ENCODE measurements around the gene CHD2. TPM values are rescaled to one million over a fixed set of nuclear protein-coding genes. Genes with fewer than 3 reads are reported as not detected.

CHD2 gene
- total RNA-seq, 1 experiment from 2014 or later = 63.3 TPM

DNA sequence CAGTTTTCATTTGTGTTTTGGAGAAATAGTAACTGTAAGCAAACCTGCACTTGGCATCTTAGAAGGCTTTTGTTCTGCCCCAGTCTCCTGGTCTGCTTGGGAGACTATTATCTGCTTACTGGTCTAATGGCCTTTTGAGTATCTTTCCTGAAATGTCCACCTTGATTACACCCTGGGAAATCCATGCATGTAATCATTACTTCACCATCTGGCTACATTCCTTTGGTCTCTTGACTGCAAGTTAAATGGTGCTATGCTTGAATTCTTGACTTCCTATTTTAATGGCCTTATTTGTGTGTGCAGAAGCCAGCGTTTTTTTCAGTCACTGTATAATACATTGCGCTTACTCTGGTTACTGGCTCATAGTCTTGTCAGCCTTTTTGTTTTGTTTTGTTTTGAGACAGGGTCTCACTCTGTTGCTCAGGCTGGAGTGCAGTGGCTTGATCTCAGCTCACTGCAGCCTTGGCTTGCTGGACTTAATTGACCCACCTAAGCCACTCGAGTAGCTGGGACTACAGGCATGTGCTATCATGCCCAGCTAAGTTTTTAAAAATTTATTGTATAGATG is 30.0 kb downstream of the CHD2 start:
- Histone ChIP-seq H4K20me1 (ENCODE audit: control insufficient read depth, insufficient read depth, insufficient read length) (no peaks in the 10 kb centered on the region), H3K23ac (ENCODE audit: insufficient read length, low read depth, low read length) (no peak overlapping the region), H3K9ac (ENCODE audit: extremely low read depth, insufficient read length, low read length) (no peak overlapping the region), H4K5ac (ENCODE audit: insufficient read length, low read depth, low read length) (no peak overlapping the region), H3K4me2 (ENCODE audit: insufficient read depth, insufficient read length, low read length) (no peak overlapping the region), H3K27ac (ENCODE audit: insufficient read length, low read depth, low read length) (no peak overlapping the region), H2BK15ac (ENCODE audit: low read depth, low read length) (no peak overlapping the region), H3K23me2 (ENCODE audit: insufficient read length, low read depth, low read length, poor library complexity, severe bottlenecking) (no peaks in the 10 kb centered on the region), H4K8ac (replicated peaks; ENCODE audit: insufficient read length, low read depth, low read length) (no peak overlapping the region), H3T11ph (ENCODE audit: low read length) (no peak overlapping the region), H3K18ac (ENCODE audit: insufficient read length, low read depth, low read length) (no peak overlapping the region), H2BK5ac (ENCODE audit: insufficient read length, low read length) (no peak overlapping the region), H4K91ac (ENCODE audit: insufficient read length, low read depth, low read length) (no peak overlapping the region), H3K9me3 (ENCODE audit: control insufficient read depth, low read depth, low read length) (no peaks in the 10 kb centered on the region), H3K4ac (ENCODE audit: low read depth, low read length) (no peak overlapping the region), H2AK5ac (ENCODE audit: insufficient read length, low read length) (no peak overlapping the region), H2BK20ac (ENCODE audit: low read depth, low read length, poor library complexity, severe bottlenecking) (no peak overlapping the region), H2AFZ (ENCODE audit: low read length) (no peak overlapping the region), H3K56ac (ENCODE audit: insufficient read length, low read depth, low read length) (no peak overlapping the region), H2BK120ac (ENCODE audit: low read depth, low read length, poor library complexity, severe bottlenecking) (no peak overlapping the region), H3K14ac (ENCODE audit: insufficient read depth, low read length) (no peak overlapping the region), H3K4me1 (ENCODE audit: insufficient read depth, low read length) (no peaks in the 10 kb centered on the region), H3K27me3 (ENCODE audit: insufficient read depth, low read length) (no peaks in the 10 kb centered on the region; the same call in 1 of the 2 replicates), H3K79me1 (ENCODE audit: insufficient read depth, low read depth, low read length, poor library complexity, severe bottlenecking) (peaks cover 6% of the 10 kb centered on the region), H3K79me2 (ENCODE audit: insufficient read depth, low read length) (no peaks in the 10 kb centered on the region), H2BK12ac (ENCODE audit: insufficient read length, low read depth, low read length) (no peak overlapping the region)
- Mint-ChIP-seq H3K36me3 (ENCODE audit: insufficient read depth in 1 of 3, low read depth in 3 of 3) (peaks cover 55 to 95% (median 83%) of the 10 kb centered on the region in 3 experiments), H3K4me3 (no peak overlapping the region), H3K4me1 (peaks cover 5 to 9% of the 10 kb centered on the region in 2 experiments; a peak in 2 of 4 replicates), H3K9me3 (no peaks in the 10 kb centered on the region), H3K27ac (peak overlapping the region in 2 of 3 experiments; percentile 34 to 55; a peak in 4 of 7 replicates), H3K27me3 (ENCODE audit: low read depth) (no peaks in the 10 kb centered on the region)
- WGBS (ENCODE audit: extremely low coverage, insufficient read length, low lambda C conversion rate) = no CpG with 5 or more reads among the region's 3 CpGs
- TF ChIP-seq, protein P1, sequence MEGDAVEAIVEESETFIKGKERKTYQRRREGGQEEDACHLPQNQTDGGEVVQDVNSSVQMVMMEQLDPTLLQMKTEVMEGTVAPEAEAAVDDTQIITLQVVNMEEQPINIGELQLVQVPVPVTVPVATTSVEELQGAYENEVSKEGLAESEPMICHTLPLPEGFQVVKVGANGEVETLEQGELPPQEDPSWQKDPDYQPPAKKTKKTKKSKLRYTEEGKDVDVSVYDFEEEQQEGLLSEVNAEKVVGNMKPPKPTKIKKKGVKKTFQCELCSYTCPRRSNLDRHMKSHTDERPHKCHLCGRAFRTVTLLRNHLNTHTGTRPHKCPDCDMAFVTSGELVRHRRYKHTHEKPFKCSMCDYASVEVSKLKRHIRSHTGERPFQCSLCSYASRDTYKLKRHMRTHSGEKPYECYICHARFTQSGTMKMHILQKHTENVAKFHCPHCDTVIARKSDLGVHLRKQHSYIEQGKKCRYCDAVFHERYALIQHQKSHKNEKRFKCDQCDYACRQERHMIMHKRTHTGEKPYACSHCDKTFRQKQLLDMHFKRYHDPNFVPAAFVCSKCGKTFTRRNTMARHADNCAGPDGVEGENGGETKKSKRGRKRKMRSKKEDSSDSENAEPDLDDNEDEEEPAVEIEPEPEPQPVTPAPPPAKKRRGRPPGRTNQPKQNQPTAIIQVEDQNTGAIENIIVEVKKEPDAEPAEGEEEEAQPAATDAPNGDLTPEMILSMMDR (conservative IDR thresholded peaks at IDR 0.05) = no peak
- no peak for DNase-seq

Measured in H9 (cell line).